OCI-LY1 (cell line): ENCODE measurements around the gene KPTN.

ENCODE experiments used
- H2AFZ ChIP-seq: fragments of 200-600 bp; sonication (generic), shearing (Covaris generic); 2 replicates; pipeline ENCODE4 v1.6.0; 2014; ENCODE audit warnings: antibody characterized with exemption, mild to moderate bottlenecking, low read length
- H3F3A ChIP-seq: fragments of 200-600 bp; sonication (generic), shearing (Covaris generic); 2 replicates; pipeline ENCODE4 v1.6.0; 2014; ENCODE audit warnings: mild to moderate bottlenecking, antibody characterized with exemption, low read length, moderate library complexity; ENCODE audit not compliant: insufficient read depth
- H3K27ac ChIP-seq: fragments of 200-600 bp; sonication (generic); 2 replicates; pipeline ENCODE4 v1.5.1; 2014; ENCODE audit warnings: low read length, mixed run types, mild to moderate bottlenecking, low read depth; ENCODE audit not compliant: poor library complexity, severe bottlenecking
- H3K27me3 ChIP-seq: fragments of 200-600 bp; sonication (generic); 2 replicates; pipeline ENCODE4 v1.6.0; 2014; ENCODE audit warnings: antibody characterized with exemption, mild to moderate bottlenecking, low read length, moderate library complexity; ENCODE audit not compliant: insufficient read depth
- H3K36me3 ChIP-seq: fragments of 200-600 bp; sonication (generic); 2 replicates; pipeline ENCODE4 v1.6.1; 2014; ENCODE audit warnings: mild to moderate bottlenecking, antibody characterized with exemption, low read length, moderate library complexity, mixed read lengths; ENCODE audit not compliant: insufficient read depth
- H3K4me1 ChIP-seq: fragments of 200-600 bp; sonication (generic); 2 replicates; pipeline ENCODE4 v1.5.1; 2014; ENCODE audit warnings: mild to moderate bottlenecking, low read length, moderate library complexity; ENCODE audit not compliant: insufficient read depth, severe bottlenecking
- H3K4me2 ChIP-seq: fragments of 200-600 bp; sonication (generic), shearing (Covaris generic); 2 replicates; pipeline ENCODE4 v1.6.1; 2014; ENCODE audit warnings: low read length
- H3K4me3 ChIP-seq: fragments of 200-600 bp; sonication (generic); 2 replicates; pipeline ENCODE4 v1.5.1; 2014; ENCODE audit warnings: low read length, low read depth, mild to moderate bottlenecking, mixed read lengths; ENCODE audit not compliant: poor library complexity, severe bottlenecking
- H3K79me2 ChIP-seq: fragments of 200-600 bp; shearing (Covaris generic); 2 replicates; pipeline ENCODE4 v1.6.1; 2016; ENCODE audit warnings: mixed run types, low read length, mixed read lengths; ENCODE audit not compliant: insufficient read depth
- H3K9ac ChIP-seq: fragments of 200-600 bp; sonication (generic), shearing (Covaris generic); 2 replicates; pipeline ENCODE4 v1.6.1; 2014; ENCODE audit warnings: mild to moderate bottlenecking, low read length, mixed read lengths
- H3K9me2 ChIP-seq: fragments of 200-600 bp; sonication (generic), shearing (Covaris generic); 2 replicates; pipeline ENCODE4 v1.6.1; 2014; ENCODE audit warnings: low read depth, mild to moderate bottlenecking, low read length, mixed read lengths
- H3K9me3 ChIP-seq: fragments of 200-600 bp; shearing (Covaris generic); 2 replicates; pipeline ENCODE4 v1.6.1; 2014; ENCODE audit warnings: low read length, mixed read lengths
- H4K20me1 ChIP-seq: fragments of 200-600 bp; sonication (generic), shearing (Covaris generic); 2 replicates; pipeline ENCODE4 v1.6.0; 2016; ENCODE audit warnings: mild to moderate bottlenecking, low read length; ENCODE audit not compliant: insufficient read depth
- CTCF ChIP-seq: fragments of 200-600 bp; sonication (generic), shearing (Covaris generic); IDR thresholded peaks from 2 replicates; pipeline ENCODE4 v1.5.1; 2017; ENCODE audit warnings: mild to moderate bottlenecking, antibody characterized with exemption, low read length, moderate library complexity, mixed read lengths
- EZH2 ChIP-seq: fragments of 200-600 bp; sonication (generic), shearing (Covaris generic); IDR thresholded peaks from 2 replicates; pipeline ENCODE4 v1.8.0; 2017; ENCODE audit warnings: borderline replicate concordance, mixed run types, mild to moderate bottlenecking, antibody characterized with exemption, low read length, moderate library complexity, mixed read lengths

The KPTN gene

DNA sequence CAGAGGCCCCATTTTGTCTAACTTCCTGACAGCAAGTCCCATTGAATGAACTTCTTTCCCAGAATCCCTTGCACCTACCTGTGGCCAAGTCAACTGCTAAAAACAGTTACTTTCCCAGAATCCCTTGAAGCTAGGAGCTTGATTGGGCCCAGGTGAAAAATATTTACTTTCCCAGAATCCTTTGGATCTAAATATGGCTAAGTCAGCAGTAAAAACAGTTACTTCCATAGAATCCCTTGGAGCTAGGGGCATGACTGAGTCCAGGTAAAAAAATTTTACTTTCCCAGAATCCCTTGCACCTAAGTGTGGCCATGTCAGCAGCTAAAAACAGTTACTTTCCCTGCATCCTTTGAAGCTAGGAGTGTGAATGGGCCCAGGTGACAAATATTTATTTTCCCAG, 51.5 kb downstream of the KPTN start:
- Histone ChIP-seq H3K27ac (no peak overlapping the region), H3K79me2 (no peaks in the 10 kb centered on the region), H3K9me3 (0 out of 2 replicates have a peak, but pooled peaks cover 4% of the 10 kb centered on the region), H2AFZ (no peak overlapping the region), H3K36me3 (no peaks in the 10 kb centered on the region), H3K9me2 (no peaks in the 10 kb centered on the region), H4K20me1 (no peaks in the 10 kb centered on the region), H3K4me3 (no peak overlapping the region), H3F3A (peaks cover 5% of the 10 kb centered on the region), H3K27me3 (no peaks in the 10 kb centered on the region; the same call in 1 of the 2 replicates), H3K4me1 (peaks cover 23% of the 10 kb centered on the region), H3K9ac (no peak overlapping the region), H3K4me2 (no peak overlapping the region)
- TF ChIP-seq CTCF (no peak), EZH2 (no peak)

DNA sequence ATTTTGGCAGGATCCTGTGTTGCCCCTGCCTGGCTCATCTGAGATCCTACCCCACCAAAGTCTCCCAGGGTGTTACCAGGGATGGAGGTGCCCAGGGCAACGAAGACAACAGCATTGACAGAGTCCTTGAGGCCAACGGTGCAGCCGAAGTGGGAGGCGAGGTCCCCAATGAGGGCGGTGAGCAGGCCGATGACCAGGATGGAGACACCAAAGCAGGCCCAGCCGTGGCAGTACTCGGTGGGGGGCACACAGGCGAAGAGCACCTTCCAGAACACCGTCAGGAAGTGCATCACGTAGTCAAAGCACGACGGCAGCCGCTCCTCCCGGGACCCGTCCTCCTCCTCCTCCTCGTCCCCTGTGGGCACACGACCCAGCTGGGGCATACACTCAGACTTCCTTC, 51.9 kb downstream of the KPTN start:
- H3K4me1 ChIP-seq: peaks cover 25% of the 10 kb centered on the region
- no peak overlapping the region for H3K9ac ChIP-seq
- no peak overlapping the region for H3K4me2 ChIP-seq
- H3K27me3 ChIP-seq: no peaks in the 10 kb centered on the region; the same call in 1 of the 2 replicates
- no peaks in the 10 kb centered on the region for H3K9me2 ChIP-seq
- H3K9me3 ChIP-seq: 0 out of 2 replicates have a peak, but pooled peaks cover 4% of the 10 kb centered on the region
- TF ChIP-seq CTCF (no peak), EZH2 (no peak)
- H3K4me3 ChIP-seq: no peak overlapping the region
- H3K27ac ChIP-seq: no peak overlapping the region
- H3K36me3 ChIP-seq: no peaks in the 10 kb centered on the region
- no peaks in the 10 kb centered on the region for H3K79me2 ChIP-seq
- no peaks in the 10 kb centered on the region for H4K20me1 ChIP-seq
- H2AFZ ChIP-seq: no peak overlapping the region
- peaks cover 6% of the 10 kb centered on the region for H3F3A ChIP-seq

GRCh38 chr19:47430041-47430802, 53.8 kb downstream of the KPTN start:
- no peaks in the 10 kb centered on the region for H3K9me2 ChIP-seq
- H4K20me1 ChIP-seq: no peaks in the 10 kb centered on the region
- H3F3A ChIP-seq: peaks cover 6% of the 10 kb centered on the region
- no peaks in the 10 kb centered on the region for H3K79me2 ChIP-seq
- H3K9ac ChIP-seq: no peak overlapping the region
- H3K27me3 ChIP-seq: peaks cover 5% of the 10 kb centered on the region; the same call in 1 of the 2 replicates
- H3K9me3 ChIP-seq: 0 out of 2 replicates have a peak, but pooled peaks cover 4% of the 10 kb centered on the region
- TF ChIP-seq CTCF (no peak), EZH2 (no peak)
- H3K4me2 ChIP-seq: no peak overlapping the region
- H3K4me3 ChIP-seq: no peak overlapping the region
- no peak overlapping the region for H2AFZ ChIP-seq
- H3K36me3 ChIP-seq: no peaks in the 10 kb centered on the region
- no peak overlapping the region for H3K27ac ChIP-seq
- H3K4me1 ChIP-seq: peaks cover 25% of the 10 kb centered on the region
